Smooth muscle cell of the coronary artery (primary cell): ENCODE measurements around the gene BPI. TPM values are rescaled to one million over a fixed set of nuclear protein-coding genes. Genes with fewer than 3 reads are reported as not detected.

Experiments used
- total RNA-seq: library from RNA; depleted of rRNA; stranded (reverse); fragments of >200 nt; gene quantifications from 2 replicates; pipeline ENCODE4 v1.2.3, GENCODE V29; 2014; ENCODE audit warnings: low replicate concordance

Gene BPI
- total RNA-seq, result 0.12 and 0.30 TPM in 2 replicates

DNA sequence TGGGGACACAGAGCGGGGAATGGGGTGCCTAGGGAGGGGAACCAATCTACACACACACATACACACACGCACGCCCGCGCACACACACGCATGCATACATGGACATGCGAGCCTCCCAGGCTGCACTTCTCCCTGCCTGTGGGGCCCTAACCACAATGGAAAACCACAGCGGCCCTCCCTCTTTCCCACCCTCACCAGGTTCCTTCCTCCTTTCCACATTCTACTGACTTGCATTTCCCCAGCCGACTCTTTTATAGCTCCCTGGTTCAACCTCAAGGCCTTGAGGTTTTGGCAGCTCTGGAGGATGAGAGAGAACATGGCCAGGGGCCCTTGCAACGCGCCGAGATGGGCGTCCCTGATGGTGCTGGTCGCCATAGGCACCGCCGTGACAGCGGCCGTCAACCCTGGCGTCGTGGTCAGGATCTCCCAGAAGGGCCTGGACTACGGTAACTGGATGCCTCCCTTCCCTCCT lies at the start of gene BPI:
BPI (plus strand) TSS at position 249 of the 472 bp plus-strand sequence; CDS start at position 317, 68 bp downstream.

DNA sequence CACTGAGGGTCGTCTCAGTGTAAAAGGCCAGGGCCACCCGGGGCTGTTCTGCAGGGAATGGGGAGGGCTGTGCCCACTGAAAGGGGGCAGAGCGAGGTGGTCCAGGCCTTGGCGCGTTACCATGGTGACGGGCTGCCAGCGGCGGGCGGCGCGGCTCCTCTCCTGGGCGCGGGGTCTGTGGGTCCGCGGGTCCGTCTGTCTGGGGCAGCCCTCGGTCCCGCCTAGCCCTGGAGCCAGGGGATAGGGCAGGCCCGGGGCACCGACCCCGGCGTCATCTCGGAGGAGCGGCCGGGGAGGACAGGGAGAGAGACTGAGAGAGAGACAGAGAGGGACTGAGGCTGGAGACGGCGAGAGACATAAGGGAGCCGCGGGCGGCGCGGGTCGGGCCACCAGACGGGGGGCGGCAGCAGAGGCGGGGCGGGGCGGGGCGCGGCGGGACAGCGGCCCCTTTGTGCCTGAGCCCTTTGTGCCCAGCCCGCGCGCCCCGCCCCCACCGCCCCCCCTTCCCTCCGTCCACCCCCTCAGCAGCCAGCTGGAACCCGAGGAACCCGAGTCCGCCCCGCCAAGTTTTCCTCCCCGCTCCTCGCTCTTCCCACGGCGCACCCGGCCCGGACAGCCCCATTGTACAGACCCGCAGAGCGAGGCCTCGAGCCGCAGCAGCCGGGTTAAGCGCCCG lies 43.4 kb upstream of the BPI start, which contains the start of gene KIAA1755:
KIAA1755 (minus strand) TSS at position 358 of the 676 bp plus-strand sequence; CDS start at position 123, 235 bp downstream.

DNA sequence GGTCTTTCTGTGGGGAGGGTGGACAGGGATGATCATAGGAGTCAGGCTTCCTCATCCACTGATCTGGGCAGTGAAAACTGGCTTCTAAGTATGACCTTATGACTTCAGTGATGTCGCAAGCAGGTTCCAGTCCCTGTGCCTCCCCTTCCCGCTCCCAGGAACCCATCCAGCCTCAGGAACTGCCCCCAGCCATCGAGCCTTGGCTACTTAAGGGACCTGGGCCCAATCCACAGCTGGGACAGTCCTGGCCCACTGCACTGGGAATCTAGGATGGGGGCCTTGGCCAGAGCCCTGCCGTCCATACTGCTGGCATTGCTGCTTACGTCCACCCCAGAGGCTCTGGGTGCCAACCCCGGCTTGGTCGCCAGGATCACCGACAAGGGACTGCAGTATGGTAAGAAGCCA lies 42.3 kb downstream of the BPI start, which contains the start of gene LBP:
LBP (plus strand) TSS at position 236 of the 405 bp plus-strand sequence; CDS start at position 271, 35 bp downstream.

Other genes with a start within 250 kb of the BPI start
- 12.4 and 598 TPM in 2 replicates for gene TGM2, start 138.9 kb upstream of the BPI start, total RNA-seq
- 0.59 and 13.7 TPM in 2 replicates for gene KIAA1755, start 43.4 kb upstream of the BPI start, total RNA-seq
- gene LBP, start 42.3 kb downstream of the BPI start, total RNA-seq, result 0.59 TPM in 1 of 2 replicates, not detected in the other
- gene SNHG17, start 131.2 kb downstream of the BPI start, total RNA-seq, result 2.5 and 5.1 TPM in 2 replicates
- 18.3 and 18.9 TPM in 2 replicates for gene RALGAPB, start 168.7 kb downstream of the BPI start, total RNA-seq